SJCRH30 (cell line): ENCODE data around the gene SORCS3. TPM values are rescaled to one million over a fixed set of nuclear protein-coding genes. Genes with fewer than 3 reads are reported as not detected.

ENCODE experiments used
- DNase-seq, 2 experiments: peaks; one replicate each; pipeline ENCODE4 v3.0.0-alpha.2; 2015 to 2020
- H3K27ac ChIP-seq: fragments of 250-450 bp; sonication (Bioruptor Pico); 2 replicates; pipeline ENCODE4 v1.5.1; 2020; ENCODE audit warnings: mild to moderate bottlenecking, moderate library complexity
- H3K27me3 ChIP-seq: fragments of 250-450 bp; sonication (Bioruptor Pico); 2 replicates; pipeline ENCODE4 v1.5.1; 2020; ENCODE audit warnings: mild to moderate bottlenecking, moderate library complexity
- H3K36me3 ChIP-seq: fragments of 250-450 bp; sonication (Bioruptor Pico); 2 replicates; pipeline ENCODE4 v1.5.1; 2020; ENCODE audit warnings: mild to moderate bottlenecking, moderate library complexity
- H3K4me1 ChIP-seq: fragments of 250-450 bp; sonication (Bioruptor Pico); 2 replicates; pipeline ENCODE4 v1.5.1; 2020; ENCODE audit warnings: mild to moderate bottlenecking, moderate library complexity
- H3K4me3 ChIP-seq: fragments of 250-450 bp; sonication (Bioruptor Pico); 2 replicates; pipeline ENCODE4 v1.5.1; 2020; ENCODE audit warnings: mild to moderate bottlenecking, moderate library complexity
- H3K9me3 ChIP-seq: fragments of 250-450 bp; sonication (Bioruptor Pico); replicated peaks from 2 replicates; pipeline ENCODE4 v1.5.1; 2020; ENCODE audit warnings: mild to moderate bottlenecking, moderate library complexity
- total RNA-seq: library from RNA; depleted of rRNA; stranded (reverse); fragments of >200 nt; shearing (Covaris generic); gene quantifications from 2 replicates; pipeline ENCODE4 v1.2.3, GENCODE V29; 2014; rRNA removed

SORCS3 gene
- not detected in 2 replicates for total RNA-seq

DNA sequence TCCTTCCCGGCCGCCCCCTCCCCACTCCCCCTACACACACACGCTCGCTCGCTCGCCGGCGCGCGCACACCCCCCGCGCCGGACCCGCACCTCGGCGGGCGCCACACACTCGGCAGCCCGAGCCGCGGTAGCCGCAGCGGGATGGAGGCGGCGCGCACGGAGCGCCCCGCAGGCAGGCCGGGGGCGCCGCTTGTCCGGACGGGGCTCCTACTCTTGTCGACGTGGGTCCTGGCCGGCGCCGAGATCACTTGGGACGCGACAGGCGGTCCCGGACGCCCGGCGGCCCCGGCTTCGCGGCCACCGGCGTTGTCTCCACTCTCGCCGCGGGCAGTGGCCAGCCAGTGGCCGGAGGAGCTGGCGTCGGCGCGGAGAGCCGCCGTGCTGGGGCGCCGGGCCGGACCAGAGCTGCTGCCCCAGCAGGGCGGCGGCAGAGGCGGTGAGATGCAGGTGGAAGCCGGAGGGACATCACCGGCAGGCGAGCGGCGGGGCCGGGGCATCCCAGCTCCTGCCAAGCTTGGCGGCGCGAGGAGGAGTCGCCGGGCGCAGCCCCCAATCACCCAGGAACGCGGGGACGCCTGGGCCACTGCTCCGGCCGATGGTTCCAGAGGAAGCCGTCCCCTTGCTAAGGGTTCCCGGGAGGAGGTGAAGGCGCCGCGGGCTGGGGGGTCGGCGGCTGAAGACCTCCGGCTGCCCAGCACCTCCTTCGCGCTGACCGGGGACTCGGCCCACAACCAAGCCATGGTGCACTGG is at the start of gene SORCS3:
TSS of gene SORCS3 (plus strand) at position 104 of the 750 bp plus-strand sequence.
- no peak within 1 kb of the TSS for H3K27ac ChIP-seq
- H3K27me3 ChIP-seq, result peaks cover 4% of the 10 kb centered on the region; the same call in 1 of the 2 replicates
- no peaks in the 10 kb centered on the region for H3K4me1 ChIP-seq
- H3K9me3 ChIP-seq, result no peaks in the 10 kb centered on the region
- no peaks in the 10 kb centered on the region for H3K36me3 ChIP-seq
- DNase-seq, result no peak
- no peak within 1 kb of the TSS for H3K4me3 ChIP-seq

DNA sequence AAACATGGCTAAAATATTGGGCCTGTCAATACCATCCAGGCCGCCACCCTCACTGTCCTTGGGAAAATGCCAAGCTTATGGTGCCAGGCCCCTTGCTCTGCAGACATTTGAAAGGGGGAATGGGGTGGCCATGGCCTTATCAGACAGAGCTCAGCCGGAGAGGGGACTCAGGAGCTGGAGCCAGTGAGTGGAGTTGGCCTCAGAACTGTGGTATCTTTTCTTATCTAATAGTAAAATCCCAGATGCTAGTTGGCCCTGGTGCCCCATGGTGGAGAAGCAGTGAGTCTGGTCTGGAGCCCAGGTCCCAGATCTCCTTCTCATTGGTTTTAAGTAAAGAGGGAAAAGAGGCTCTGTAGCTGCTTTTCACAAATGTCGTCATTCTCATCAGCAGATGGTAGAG is 49.6 kb upstream of the SORCS3 start:
- DNase-seq, result no peak
- no peaks in the 10 kb centered on the region for H3K36me3 ChIP-seq
- H3K27me3 ChIP-seq, result peaks cover 13% of the 10 kb centered on the region
- no peak overlapping the region for H3K27ac ChIP-seq
- H3K4me3 ChIP-seq, result no peak overlapping the region
- no peaks in the 10 kb centered on the region for H3K4me1 ChIP-seq
- no peaks in the 10 kb centered on the region for H3K9me3 ChIP-seq

DNA sequence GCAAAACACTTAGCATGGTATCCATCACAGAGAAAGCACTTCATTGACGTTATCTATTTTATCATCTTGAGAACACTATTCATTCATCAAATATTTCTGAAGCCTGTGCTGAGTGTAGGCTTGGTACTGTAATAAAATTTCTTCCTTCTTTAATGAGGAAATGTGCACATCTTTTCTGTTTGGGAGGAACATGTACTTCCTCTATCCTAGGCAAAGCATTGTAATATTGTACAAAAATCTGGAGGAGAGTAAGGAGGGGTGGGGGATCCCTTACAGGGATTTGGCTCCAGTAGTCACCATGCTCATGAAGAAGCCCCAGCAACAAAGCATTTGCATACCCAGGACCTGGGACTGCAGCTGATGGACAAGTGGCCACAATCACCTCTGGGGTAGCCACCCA is 39.9 kb upstream of the SORCS3 start:
- DNase-seq, result no peak
- Histone ChIP-seq H3K36me3 (no peaks in the 10 kb centered on the region), H3K27ac (no peak overlapping the region), H3K27me3 (peaks cover 7% of the 10 kb centered on the region; the same call in 1 of the 2 replicates), H3K4me1 (no peaks in the 10 kb centered on the region), H3K4me3 (no peak overlapping the region), H3K9me3 (no peaks in the 10 kb centered on the region)

DNA sequence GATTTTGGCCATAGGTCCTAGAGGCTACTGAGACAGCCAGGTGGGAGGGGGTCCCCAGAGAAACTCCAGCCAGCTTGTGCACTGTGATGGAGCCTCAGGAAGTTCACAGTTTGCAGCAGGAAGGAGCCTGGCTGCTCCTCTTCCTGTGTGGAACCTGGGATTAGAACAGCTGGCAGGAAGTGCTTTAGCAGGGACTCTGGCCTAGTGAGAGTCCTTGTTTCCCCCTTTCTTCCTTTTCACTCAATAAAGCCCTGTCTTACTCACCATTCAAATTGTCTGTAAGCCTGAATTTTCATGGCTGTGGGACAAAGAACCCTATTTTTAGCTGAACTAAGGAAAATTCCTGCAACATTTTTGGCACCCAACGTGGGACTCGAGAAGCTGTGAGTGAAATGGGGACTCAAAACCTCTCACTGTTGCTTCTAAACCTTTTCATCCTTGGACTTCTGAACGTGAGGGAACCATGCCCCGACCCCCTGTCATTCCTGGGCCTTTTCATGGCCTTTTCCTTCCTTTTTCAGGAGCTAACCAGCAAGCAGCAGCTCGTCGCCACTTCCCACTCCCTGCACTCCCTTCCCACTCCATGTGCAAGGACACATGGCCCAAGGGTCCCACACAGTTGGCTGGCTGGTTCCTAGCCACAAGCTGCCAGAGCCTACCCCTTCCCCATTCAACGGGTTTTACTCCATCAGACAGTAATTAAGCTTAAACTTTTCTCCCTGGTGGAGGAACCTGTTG is 32.8 kb upstream of the SORCS3 start:
- H3K36me3 ChIP-seq, result no peaks in the 10 kb centered on the region
- no peaks in the 10 kb centered on the region; the same call in 1 of the 2 replicates for H3K9me3 ChIP-seq
- no peak overlapping the region for H3K27ac ChIP-seq
- no peak overlapping the region for H3K4me3 ChIP-seq
- DNase-seq, result peak in 1 of 2 experiments; percentile 25
- no peaks in the 10 kb centered on the region for H3K4me1 ChIP-seq
- peaks cover under 1% of the 10 kb centered on the region; the same call in 1 of the 2 replicates for H3K27me3 ChIP-seq

DNA sequence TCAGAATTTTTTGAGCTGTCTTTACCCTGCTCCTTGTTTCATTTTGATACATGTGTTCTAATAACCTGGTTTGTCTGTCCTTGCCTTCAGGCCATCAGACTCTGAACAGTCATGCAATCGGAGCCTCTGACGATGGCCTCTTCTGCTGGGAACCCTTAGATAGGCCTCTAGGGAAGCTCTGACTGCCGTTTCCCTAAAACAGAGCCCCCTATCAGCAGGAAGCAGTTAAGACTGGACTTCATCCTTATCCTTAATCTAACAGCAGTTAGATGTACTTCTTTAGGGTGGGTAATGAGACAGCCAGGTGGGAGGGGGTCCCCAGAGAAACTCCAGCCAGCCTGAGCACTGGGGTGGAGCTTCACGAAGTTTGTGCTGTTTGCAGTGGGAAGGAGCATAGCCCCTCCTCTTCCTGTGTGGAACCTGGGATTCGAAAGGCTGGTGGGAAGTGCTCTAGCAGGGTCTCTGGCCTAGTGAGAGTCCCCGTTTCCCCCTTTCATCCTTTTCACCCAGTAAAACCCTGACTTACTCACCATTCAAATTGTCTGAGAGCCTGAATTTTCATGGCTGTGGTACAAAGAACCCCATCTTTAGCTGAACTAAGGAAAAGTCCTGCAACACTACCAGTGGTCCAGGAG is 28.4 kb upstream of the SORCS3 start:
- no peaks in the 10 kb centered on the region for H3K36me3 ChIP-seq
- no peak overlapping the region for H3K27ac ChIP-seq
- no peaks in the 10 kb centered on the region for H3K27me3 ChIP-seq
- H3K9me3 ChIP-seq, result no peaks in the 10 kb centered on the region; the same call in 1 of the 2 replicates
- H3K4me1 ChIP-seq, result no peaks in the 10 kb centered on the region
- no peak overlapping the region for H3K4me3 ChIP-seq
- no peak for DNase-seq

DNA sequence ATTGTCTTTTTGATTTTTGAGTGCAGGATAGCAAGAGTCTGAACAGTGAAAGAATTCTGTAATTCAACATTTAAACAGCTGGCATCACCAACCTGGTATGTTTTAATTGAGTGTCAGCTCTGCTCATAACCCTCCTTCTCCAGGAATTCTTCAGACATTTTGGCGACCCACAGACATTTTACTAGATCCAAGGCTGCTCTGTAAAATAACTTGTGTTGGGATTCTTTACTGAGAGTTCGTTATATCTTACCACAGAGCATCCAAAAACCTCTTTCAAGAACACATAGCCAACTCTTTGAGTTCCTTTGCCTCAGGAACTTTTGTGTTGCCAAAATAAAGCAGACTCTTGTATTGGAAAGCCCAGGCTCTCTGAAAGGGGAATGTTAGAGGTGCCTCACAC is 27.7 kb upstream of the SORCS3 start:
- Histone ChIP-seq H3K9me3 (no peaks in the 10 kb centered on the region; the same call in 1 of the 2 replicates), H3K4me1 (no peaks in the 10 kb centered on the region), H3K36me3 (no peaks in the 10 kb centered on the region), H3K27ac (no peak overlapping the region), H3K4me3 (no peak overlapping the region), H3K27me3 (no peaks in the 10 kb centered on the region)
- DNase-seq, result no peak

DNA sequence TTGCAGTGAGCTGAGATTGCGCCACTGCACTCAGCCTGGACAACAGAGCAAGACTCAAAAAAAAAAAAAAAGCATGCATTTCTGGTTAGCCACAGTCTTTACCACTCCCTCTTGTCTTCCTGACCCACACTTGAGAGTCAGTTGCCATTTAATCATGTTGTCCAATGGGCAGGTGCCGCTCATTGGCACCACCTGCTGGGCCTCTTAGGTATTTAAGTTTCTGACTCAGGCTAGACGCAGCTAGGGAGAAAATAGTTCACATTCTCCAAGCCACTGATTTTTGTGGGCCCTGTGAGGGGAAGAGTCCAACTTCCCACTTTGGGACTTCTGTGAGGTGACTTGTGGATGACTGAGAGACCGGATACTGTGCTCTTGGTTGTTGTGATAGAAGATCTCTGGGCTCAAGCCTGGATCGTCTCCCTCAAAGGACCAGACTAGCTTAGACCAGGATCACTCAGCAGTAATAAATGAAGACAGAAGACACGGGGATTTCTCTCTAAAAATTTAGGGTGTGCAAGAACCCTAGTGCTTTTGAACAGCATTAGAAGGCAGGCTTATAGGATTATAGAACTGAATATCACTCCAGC is 26.8 kb upstream of the SORCS3 start:
- no peaks in the 10 kb centered on the region for H3K27me3 ChIP-seq
- no peaks in the 10 kb centered on the region for H3K9me3 ChIP-seq
- no peaks in the 10 kb centered on the region for H3K36me3 ChIP-seq
- peak; percentile 11 to 62 for DNase-seq
- no peaks in the 10 kb centered on the region for H3K4me1 ChIP-seq
- H3K4me3 ChIP-seq, result no peak overlapping the region
- no peak overlapping the region for H3K27ac ChIP-seq

DNA sequence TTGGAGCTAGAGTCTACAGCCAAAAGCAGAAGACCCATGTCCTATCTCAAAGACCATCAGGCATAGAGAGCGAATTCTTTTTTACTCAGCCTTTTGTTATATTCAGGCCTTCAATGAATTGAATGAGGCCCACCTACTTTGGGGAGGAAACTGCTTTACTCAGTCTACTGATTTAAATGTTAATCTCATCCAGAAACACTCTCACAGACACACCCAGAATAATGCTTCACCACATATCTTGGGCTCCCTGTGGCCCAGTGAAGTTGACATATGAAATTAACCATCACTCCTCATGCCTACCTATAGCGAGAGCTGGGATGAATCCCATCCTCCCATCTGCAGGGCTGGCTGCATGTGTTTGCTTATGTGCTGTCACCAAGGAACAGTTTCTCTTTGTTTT is 26.0 kb upstream of the SORCS3 start:
- H3K9me3 ChIP-seq, result no peaks in the 10 kb centered on the region
- no peak overlapping the region for H3K4me3 ChIP-seq
- no peak overlapping the region for H3K27ac ChIP-seq
- no peaks in the 10 kb centered on the region for H3K36me3 ChIP-seq
- no peak for DNase-seq
- no peaks in the 10 kb centered on the region for H3K27me3 ChIP-seq
- H3K4me1 ChIP-seq, result no peaks in the 10 kb centered on the region

DNA sequence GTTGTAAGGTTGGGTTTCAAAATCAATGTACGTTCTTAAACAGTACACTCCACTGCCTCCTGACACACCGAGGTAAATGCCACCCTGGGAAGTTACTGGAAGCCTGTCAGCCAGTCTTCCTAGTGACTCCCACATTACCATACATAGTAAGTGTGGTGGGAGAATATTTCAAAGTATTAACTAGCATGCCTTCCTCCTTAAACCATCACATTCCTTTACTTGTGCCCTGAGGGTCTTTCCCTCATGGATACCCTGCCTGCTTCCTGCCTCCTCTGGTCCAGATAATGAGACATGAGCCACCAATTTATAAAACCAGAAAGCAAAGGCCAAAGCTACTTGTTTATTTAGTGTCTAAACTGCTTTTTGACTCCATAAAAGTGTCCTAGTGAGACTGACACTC is 23.3 kb upstream of the SORCS3 start:
- Histone ChIP-seq H3K36me3 (no peaks in the 10 kb centered on the region), H3K27me3 (no peaks in the 10 kb centered on the region), H3K9me3 (no peaks in the 10 kb centered on the region), H3K4me1 (no peaks in the 10 kb centered on the region), H3K4me3 (no peak overlapping the region), H3K27ac (no peak overlapping the region)
- no peak for DNase-seq

DNA sequence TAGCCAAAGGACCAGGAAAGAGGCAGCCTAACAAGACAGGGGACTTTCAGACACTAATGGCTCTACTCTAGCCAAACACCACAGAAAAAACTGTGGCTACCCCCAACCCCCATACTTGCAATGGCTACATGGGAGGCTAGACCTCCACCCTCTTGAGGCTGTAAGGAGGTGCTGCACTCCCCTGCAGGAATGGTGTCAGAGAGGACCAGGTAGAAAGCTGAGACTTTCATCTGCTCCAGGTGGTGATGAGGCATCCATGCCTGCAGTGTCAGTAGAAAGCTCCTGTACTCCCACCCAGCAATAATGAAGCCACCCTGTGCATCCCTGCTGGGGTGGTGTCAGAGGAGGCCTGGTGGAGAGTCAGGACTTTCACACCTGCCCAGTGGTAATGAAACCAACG is 18.9 kb upstream of the SORCS3 start:
- H3K4me3 ChIP-seq, result no peak overlapping the region
- H3K27me3 ChIP-seq, result no peaks in the 10 kb centered on the region
- DNase-seq, result no peak
- H3K4me1 ChIP-seq, result no peaks in the 10 kb centered on the region
- H3K9me3 ChIP-seq, result no peaks in the 10 kb centered on the region
- H3K36me3 ChIP-seq, result no peaks in the 10 kb centered on the region
- H3K27ac ChIP-seq, result no peak overlapping the region

DNA sequence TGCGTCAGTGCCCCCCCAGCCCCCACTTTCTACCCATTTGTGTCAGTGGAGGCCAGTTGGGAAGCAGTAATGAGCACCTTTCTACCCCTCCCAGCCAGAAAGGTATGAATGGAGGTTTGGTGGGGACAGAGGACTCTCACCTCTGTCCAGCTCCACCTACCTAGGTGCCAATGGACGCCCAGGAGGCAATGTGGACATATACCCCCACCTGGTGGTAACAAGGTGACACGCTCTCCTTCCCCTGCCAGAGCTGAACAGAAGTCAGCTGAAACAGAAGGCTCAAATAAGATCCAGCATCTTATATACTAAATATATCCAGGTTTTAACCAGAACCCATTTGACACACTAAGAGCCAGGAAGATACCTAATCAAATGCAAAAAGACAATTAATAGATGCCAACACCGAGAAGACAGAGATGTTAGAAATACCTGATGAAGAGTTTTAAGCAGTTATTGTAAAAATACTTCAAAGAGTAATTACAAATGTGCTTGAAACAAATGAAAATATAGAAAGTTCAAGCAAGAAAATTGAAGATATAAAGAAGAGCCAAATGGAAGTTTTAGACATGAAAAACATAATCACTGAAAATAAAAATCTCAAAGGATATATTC is 18.4 kb upstream of the SORCS3 start:
- DNase-seq, result peak in 1 of 2 experiments; percentile 28
- no peak overlapping the region for H3K4me3 ChIP-seq
- H3K27me3 ChIP-seq, result no peaks in the 10 kb centered on the region
- no peaks in the 10 kb centered on the region for H3K4me1 ChIP-seq
- no peak overlapping the region for H3K27ac ChIP-seq
- H3K36me3 ChIP-seq, result no peaks in the 10 kb centered on the region
- H3K9me3 ChIP-seq, result no peaks in the 10 kb centered on the region

DNA sequence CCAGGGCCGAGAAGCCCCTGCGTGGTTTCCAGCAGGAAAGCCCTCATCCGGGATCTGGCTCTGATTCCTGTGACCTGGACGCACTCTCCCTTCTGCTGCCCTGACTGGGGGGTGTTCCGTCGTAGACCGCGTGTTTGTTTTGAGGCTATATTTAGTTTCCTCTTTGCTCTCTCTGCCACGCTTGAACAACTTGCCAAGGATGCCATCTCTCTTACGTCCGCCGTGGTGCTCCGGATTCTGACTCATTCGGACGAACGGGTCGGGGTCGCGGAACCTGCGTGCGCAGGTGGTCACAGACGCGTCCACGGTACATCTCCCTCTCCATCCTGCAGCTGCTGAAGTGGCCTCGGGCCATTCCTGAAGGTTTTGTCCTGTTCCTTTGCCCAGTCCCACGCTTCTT is 10.4 kb upstream of the SORCS3 start:
- Histone ChIP-seq H3K27me3 (peaks cover 5% of the 10 kb centered on the region), H3K36me3 (no peaks in the 10 kb centered on the region), H3K27ac (no peak overlapping the region), H3K4me1 (no peaks in the 10 kb centered on the region), H3K9me3 (no peaks in the 10 kb centered on the region), H3K4me3 (no peak overlapping the region)
- no peak for DNase-seq

DNA sequence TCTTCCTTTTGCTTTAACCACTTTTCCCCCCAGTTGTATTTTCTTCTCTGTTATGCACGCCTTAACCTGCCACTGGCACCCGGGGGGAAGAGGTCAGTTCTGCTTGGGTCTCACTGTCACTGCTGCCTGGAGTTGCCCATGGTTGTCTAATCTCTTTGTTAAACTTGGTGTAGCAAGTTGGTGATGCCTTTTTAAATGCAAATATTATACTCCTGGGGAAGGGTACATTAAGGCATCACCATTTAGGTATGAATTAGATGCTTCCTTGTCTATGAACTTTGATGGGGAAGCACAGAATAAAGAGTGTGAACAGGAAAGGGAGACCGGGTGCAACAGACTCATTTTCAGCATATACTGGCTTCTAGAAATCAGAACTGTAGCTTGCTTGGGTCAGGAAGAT is 9.1 kb upstream of the SORCS3 start:
- Histone ChIP-seq H3K4me3 (no peak overlapping the region), H3K9me3 (no peaks in the 10 kb centered on the region), H3K27ac (no peak overlapping the region), H3K36me3 (no peaks in the 10 kb centered on the region), H3K27me3 (peaks cover 9% of the 10 kb centered on the region), H3K4me1 (no peaks in the 10 kb centered on the region)
- DNase-seq, result no peak

DNA sequence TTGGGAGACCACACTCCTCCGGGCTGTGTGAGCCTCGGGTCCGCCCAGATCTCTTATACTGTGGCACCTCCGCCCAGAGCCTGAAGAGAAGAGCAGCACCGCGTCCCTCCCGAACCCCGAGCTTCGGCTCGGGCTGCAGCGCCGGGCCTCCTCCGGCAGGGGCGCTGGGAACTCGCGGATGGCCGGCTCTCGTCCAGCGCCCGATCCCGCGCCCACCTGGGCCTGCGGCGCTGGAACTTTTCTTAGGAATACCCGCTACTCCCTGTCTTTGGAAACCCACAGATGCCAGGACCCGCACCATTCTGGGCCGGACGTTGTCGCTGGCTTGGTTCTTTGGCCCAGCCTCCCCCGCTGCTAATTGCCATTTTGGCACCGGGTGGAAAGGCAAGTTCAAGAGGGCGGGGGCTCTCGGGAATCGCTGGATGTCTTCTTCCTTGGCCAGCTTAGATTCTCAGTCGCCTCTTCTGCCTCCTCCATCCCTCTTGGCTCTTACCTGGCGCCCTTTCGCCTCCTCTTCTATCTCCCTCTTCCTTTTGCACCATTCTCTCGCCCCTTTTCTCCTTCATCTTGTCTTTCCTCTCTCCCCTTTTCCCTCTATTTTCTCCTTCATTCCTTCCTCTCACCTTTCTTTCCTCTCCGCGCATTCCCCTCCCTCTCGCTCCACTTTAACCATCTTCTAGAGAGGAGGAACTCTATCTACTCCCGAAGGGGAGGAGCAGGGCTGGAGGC is 2.1 kb upstream of the SORCS3 start:
- no peaks in the 10 kb centered on the region for H3K4me1 ChIP-seq
- no peaks in the 10 kb centered on the region for H3K36me3 ChIP-seq
- no peak overlapping the region for H3K4me3 ChIP-seq
- H3K27ac ChIP-seq, result no peak overlapping the region
- peaks cover 10% of the 10 kb centered on the region for H3K27me3 ChIP-seq
- no peak for DNase-seq
- no peaks in the 10 kb centered on the region for H3K9me3 ChIP-seq
